ENCODE data around the gene RBM20. TPM values are rescaled to one million over a fixed set of nuclear protein-coding genes. Genes with fewer than 3 reads are reported as not detected.

RBM20 gene
- total RNA-seq, 2 donors from 2014 or later = 7.8 to 13.9 TPM

- DNase-seq (ENCODE audit: low spot score) = no peak
- no peaks in the 10 kb centered on the region for H3K4me1 ChIP-seq (ENCODE audit: control insufficient read depth in 1 of 2, low read depth in 2 of 2)
- no peak overlapping the region for H3K4me3 ChIP-seq
- ATAC-seq (ENCODE audit: insufficient number of reproducible peaks, low FRiP score, low read depth) = no peak
- no peak for TF ChIP-seq CTCF (IDR thresholded peaks at IDR 0.05)
- H3K9me3 ChIP-seq = no peaks in the 10 kb centered on the region
- H3K27me3 ChIP-seq (replicated peaks; ENCODE audit: insufficient read depth) = no peaks in the 10 kb centered on the region
- H3K36me3 ChIP-seq = no peaks in the 10 kb centered on the region
- no peak overlapping the region for H3K27ac ChIP-seq
Measured at GRCh38 chr10:110848106-110848505, 204.0 kb downstream of the RBM20 start.

DNA sequence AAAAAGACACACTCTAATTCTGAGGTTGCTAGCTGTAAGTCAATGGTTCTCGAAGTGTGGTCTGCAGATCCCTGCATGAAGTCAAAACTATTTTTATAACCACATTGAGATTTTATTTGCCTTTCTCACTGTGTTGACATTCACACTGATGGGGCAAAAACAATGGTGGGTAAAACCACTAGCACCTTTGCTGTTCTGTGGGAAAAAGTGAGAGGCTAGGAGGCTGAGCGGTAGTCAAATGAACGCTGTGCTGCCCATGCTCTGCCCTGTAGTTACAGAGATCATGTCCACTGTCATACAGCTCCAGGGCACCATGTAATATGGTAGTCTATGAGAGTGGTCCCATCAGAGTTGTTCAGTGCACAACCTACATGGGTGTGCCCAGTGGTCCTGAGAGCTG is 206.0 kb downstream of the RBM20 start:
- Histone ChIP-seq H3K4me1 (ENCODE audit: control insufficient read depth in 1 of 2, low read depth in 2 of 2) (no peaks in the 10 kb centered on the region), H3K27me3 (replicated peaks; ENCODE audit: insufficient read depth) (no peaks in the 10 kb centered on the region), H3K9me3 (no peaks in the 10 kb centered on the region), H3K27ac (no peak overlapping the region), H3K36me3 (no peaks in the 10 kb centered on the region), H3K4me3 (no peak overlapping the region)
- DNase-seq (ENCODE audit: low spot score) (no peak), ATAC-seq (ENCODE audit: insufficient number of reproducible peaks, low FRiP score, low read depth) (no peak)
- TF ChIP-seq CTCF (IDR thresholded peaks at IDR 0.05) = no peak

GRCh38 chr10:110851020-110851612 is 207.0 kb downstream of the RBM20 start:
- no peak for ATAC-seq (ENCODE audit: insufficient number of reproducible peaks, low FRiP score, low read depth)

GRCh38 chr10:110852255-110852896 is 208.2 kb downstream of the RBM20 start:
- ATAC-seq (ENCODE audit: insufficient number of reproducible peaks, low FRiP score, low read depth) = no peak
- Histone ChIP-seq H3K4me1 (ENCODE audit: control insufficient read depth in 1 of 2, low read depth in 2 of 2) (peaks cover 1 to 3% of the 10 kb centered on the region in 2 donors), H3K4me3 (no peak overlapping the region), H3K27me3 (replicated peaks; ENCODE audit: insufficient read depth) (no peaks in the 10 kb centered on the region), H3K36me3 (no peaks in the 10 kb centered on the region), H3K27ac (no peak overlapping the region), H3K9me3 (no peaks in the 10 kb centered on the region)
- DNase-seq (ENCODE audit: low spot score) = no peak
- no peak for TF ChIP-seq CTCF (IDR thresholded peaks at IDR 0.05)

More at GRCh38 chr10:110851020-110851612, 207.0 kb downstream of the RBM20 start:
- TF ChIP-seq CTCF (IDR thresholded peaks at IDR 0.05) = no peak
- H3K9me3 ChIP-seq = no peaks in the 10 kb centered on the region
- H3K36me3 ChIP-seq = no peaks in the 10 kb centered on the region
- no peak for DNase-seq (ENCODE audit: low spot score)
- H3K4me3 ChIP-seq = no peak overlapping the region
- no peak overlapping the region for H3K27ac ChIP-seq
- no peaks in the 10 kb centered on the region for H3K27me3 ChIP-seq (replicated peaks; ENCODE audit: insufficient read depth)
- no peaks in the 10 kb centered on the region for H3K4me1 ChIP-seq (ENCODE audit: control insufficient read depth in 1 of 2, low read depth in 2 of 2)

DNA sequence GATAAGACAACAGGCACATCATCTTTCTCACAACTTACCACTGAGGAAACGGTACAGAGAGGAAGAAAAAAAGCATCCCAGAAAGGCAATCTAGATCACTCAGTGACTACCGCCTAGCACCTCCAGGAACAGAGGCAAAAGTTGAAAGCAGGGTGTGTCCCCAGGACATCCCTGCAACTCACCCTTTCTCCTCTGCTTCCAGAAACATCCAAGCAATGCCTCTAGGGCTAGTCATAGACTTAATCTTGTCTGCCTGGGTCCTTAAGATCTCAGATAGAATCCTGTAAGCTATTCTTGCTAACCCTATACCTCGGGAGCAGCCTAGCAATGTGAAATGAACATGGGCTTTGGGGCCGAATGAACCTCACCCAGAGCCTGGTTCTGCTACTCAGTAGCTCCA is 208.8 kb downstream of the RBM20 start:
- peaks cover 6 to 9% of the 10 kb centered on the region in 2 donors for H3K4me1 ChIP-seq (ENCODE audit: control insufficient read depth in 1 of 2, low read depth in 2 of 2)
- H3K36me3 ChIP-seq = no peaks in the 10 kb centered on the region
- no peak overlapping the region for H3K4me3 ChIP-seq
- no peak overlapping the region for H3K27ac ChIP-seq
- no peak for TF ChIP-seq CTCF (IDR thresholded peaks at IDR 0.05)
- ATAC-seq (ENCODE audit: insufficient number of reproducible peaks, low FRiP score, low read depth) (no peak), DNase-seq (ENCODE audit: low spot score) (no peak)
- H3K9me3 ChIP-seq = no peaks in the 10 kb centered on the region
- H3K27me3 ChIP-seq (replicated peaks; ENCODE audit: insufficient read depth) = no peaks in the 10 kb centered on the region
